Measurements from ENCODE around the gene ELL2. TPM values are rescaled to one million over a fixed set of nuclear protein-coding genes. Genes with fewer than 3 reads are reported as not detected.

ELL2 gene
- total and polyA plus RNA-seq, 2 of the 13 experiments (the other 11 are each of a cell fraction or from before 2014, with no cell fraction given), result 78.9 to 97.1 TPM

GRCh38 chr5:95996904-95997723 is 35.5 kb upstream of the ELL2 start (continued):
- no peak for TF ChIP-seq PRDM10 (CRISPR knock-in tag; IDR thresholded peaks at IDR 0.05; ENCODE audit: low read depth)
- TF ChIP-seq AHR (CRISPR knock-in tag; IDR thresholded peaks at IDR 0.05), result no peak
- TF ChIP-seq ZNF414 (CRISPR knock-in tag; IDR thresholded peaks at IDR 0.05), result no peak
- TF ChIP-seq ZNF580 (CRISPR knock-in tag; IDR thresholded peaks at IDR 0.05; ENCODE audit: borderline replicate concordance, low read depth), result 0 out of 2 replicates have a peak, but pooled peaks have one; percentile 23
- TF ChIP-seq CCAR2 (optimal IDR thresholded peaks at IDR 0.05; ENCODE audit: low read depth, low read length), result no peak
- no peak for TF ChIP-seq TBL1XR1 (IDR thresholded peaks at IDR 0.05; ENCODE audit: borderline replicate concordance, low read length, partially characterized antibody)
- TF ChIP-seq RERE (CRISPR knock-in tag; IDR thresholded peaks at IDR 0.05; ENCODE audit: low read depth), result no peak
- TF ChIP-seq ZKSCAN8 (CRISPR knock-in tag; IDR thresholded peaks at IDR 0.05; ENCODE audit: borderline replicate concordance), result peak; percentile 23; the same call in 1 of the 2 replicates
- no peak for TF ChIP-seq DBP (CRISPR knock-in tag; IDR thresholded peaks at IDR 0.05; ENCODE audit: not compliant biosample characterization)
- TF ChIP-seq THYN1 (CRISPR knock-in tag; IDR thresholded peaks at IDR 0.05; ENCODE audit: borderline replicate concordance, low read depth), result no peak
- TF ChIP-seq ZNF468 (CRISPR knock-in tag; IDR thresholded peaks at IDR 0.05), result no peak
- TF ChIP-seq REST (IDR thresholded peaks at IDR 0.05; ENCODE audit: borderline replicate concordance in 1 of 2, low read depth in 1 of 2, low read length in 2 of 2), result no peak

All from HepG2 (cell line).